Measurements from ENCODE around the gene WWP2. TPM values are rescaled to one million over a fixed set of nuclear protein-coding genes. Genes with fewer than 3 reads are reported as not detected.
A peak's percentile ranks its signal among the peaks of the same experiment; 100 is the strongest.

WWP2 gene
- total RNA-seq, 1 donor from 2014 or later: 25.7 TPM

DNA sequence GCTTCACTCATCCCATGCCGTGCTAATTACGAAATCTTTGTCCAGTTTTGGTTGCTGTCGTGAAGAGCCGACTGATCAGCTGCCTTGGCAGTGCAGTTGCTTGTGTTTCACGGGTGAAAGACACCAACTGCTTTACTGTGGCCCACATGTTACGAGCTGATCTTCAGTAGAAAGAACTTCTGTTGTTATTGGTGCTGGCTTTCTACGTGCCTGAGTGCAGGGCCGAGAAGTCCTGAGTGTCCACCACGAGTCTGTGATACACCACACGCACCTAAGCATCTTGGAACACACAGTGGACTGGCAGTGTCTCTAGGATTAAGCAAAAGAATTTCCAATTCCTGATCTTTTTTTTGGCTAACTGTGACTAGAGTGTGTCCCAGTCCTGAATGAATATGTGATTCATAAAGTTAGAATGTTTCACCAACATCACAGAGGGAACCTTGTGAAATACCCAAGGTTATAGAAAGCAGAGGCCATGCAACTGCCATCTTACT lies 118.6 kb downstream of the WWP2 start:
- DNase-seq (ENCODE audit: low spot score in 2 of 2) (peak in 1 of 2 donors; percentile 19), FAIRE-seq (no peak)

DNA sequence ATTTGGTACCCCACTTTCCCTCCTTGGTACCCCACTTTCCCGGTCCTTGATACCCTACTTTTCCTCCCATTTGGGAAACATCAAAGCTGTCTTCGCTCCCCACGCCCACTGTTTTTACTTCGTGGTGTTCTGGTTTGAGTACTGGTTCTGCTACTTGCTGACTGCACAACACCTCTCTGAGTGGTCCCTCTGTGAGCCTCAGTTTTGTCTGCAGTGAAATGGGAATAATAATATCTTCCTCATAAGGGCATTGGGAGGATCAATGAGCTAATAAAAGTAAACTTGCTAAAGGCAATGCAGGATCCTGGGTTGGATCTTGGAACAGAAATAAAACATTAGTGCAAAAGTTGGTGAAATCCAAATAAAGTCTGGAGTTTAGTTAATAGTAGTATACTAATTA lies 119.0 kb downstream of the WWP2 start:
- DNase-seq (ENCODE audit: low spot score in 2 of 2) (no peak), FAIRE-seq (no peak)

DNA sequence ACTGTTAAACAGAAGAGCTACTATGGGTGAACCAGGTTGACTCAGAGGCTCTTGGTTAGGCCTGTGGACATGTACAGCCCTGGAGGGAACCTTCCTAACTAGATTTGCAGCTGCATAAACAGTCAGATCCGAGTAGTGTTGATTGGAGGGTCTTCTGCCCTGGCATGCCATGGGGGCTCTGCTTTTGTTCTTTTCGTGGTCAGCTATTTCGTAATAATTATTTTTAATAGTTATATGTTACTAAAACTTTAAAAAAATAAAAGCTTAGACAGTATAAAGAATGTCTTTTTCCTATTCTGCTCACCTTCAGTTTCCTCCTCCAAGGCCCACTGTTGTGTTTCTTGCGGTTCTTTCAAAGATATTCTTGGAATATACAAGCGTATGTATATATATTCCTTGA lies 121.6 kb downstream of the WWP2 start:
- no peak for FAIRE-seq
- no peak for DNase-seq (ENCODE audit: low spot score in 2 of 2)

DNA sequence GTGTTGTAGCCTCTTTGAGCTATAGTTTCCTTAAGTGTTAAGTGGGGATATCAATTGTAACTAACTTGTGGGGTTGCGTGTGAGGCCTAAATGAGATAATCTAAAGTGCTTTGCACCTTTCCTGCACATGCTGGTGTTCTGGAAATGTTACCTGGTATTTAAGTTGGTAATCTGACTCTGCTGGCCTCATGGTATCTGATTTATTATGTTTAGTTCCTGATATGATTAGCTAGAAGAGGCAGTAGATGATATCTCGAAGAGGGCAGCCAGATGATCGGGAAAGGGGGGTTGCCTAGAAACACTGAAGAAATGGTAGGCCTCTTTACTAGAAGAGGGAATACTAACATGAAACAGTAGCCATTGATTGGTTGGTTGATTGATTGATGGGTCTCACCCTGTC lies 123.6 kb downstream of the WWP2 start:
- no peak for FAIRE-seq
- no peak for DNase-seq (ENCODE audit: low spot score in 2 of 2)

DNA sequence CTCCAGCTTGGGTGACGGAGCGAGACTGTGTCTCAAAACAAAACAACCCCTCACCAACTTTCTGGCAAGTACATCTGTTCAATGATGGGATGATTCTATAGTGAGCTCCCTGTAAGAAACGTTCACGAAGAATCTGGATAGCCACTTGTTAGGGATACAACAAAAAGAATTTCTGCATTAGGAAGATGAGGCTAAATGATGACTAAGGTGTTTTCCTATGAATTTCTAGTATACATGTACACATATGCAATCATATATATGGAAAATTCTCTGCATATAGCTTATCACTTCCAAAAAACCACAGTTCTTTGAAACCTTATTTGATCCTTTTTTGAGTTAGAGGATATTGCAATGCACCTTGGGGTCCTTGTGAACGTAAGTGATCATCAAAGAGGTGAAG lies 124.6 kb downstream of the WWP2 start:
- FAIRE-seq: no peak
- no peak for DNase-seq (ENCODE audit: low spot score in 2 of 2)

DNA sequence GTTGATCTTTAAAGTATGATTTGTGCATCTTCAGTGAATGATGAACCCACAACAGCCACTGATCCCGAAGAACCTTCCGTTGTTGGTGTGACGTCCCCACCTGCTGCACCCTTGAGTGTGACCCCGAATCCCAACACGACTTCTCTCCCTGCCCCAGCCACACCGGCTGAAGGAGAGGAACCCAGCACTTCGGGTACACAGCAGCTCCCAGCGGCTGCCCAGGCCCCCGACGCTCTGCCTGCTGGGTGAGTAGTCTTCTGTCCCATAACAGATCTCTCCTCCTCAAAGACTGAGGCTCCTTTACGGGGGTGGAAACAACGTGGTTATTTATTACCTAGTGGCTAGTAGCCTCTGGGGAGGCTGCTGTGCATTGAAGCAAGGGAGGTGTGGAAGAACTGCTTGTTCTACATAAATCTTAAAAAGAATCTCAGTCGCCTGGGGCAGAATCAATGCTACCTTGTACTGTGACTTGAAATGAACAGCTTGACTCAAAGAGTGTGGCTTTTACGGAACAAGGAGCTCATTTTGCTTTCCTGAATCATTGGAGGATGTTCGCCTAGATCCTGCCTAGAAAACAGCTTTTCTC lies 126.0 kb downstream of the WWP2 start:
- no peak for DNase-seq (ENCODE audit: low spot score in 2 of 2)

DNA sequence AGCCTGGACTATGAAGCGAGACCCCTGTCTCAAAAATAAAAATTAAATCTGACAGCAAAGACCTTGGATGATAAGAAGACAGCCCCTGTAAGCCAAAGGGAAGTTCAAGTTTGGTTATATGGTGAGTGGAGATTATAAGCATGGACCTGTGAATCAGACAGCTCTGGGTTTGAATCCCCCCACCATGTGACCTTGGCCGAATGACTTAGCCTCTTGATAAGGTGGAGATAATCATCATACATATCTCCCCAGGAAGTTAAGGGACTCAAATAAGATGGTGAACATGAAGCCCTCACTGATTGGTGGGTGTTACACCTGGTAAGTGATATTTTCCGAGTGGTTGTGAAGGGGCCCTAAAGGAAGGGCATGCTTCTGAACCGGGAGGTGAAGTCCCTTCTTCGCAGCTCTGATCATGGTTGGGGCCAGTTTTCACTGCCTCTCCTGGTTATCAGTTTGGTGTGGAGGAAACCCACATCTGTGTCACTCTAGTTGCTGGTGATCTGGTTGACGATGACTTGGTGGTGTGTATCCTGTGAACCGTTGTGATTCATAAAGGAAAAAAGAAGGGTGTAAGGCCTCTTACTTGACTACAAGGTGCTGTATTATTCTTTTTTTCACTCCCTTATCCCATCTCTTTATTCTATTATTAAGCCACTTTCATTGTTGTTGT lies 127.3 kb downstream of the WWP2 start:
- FAIRE-seq: no peak
- DNase-seq (ENCODE audit: low spot score in 2 of 2): no peak

More for the DNA sequence above, 126.0 kb downstream of the WWP2 start:
- FAIRE-seq: no peak

DNA sequence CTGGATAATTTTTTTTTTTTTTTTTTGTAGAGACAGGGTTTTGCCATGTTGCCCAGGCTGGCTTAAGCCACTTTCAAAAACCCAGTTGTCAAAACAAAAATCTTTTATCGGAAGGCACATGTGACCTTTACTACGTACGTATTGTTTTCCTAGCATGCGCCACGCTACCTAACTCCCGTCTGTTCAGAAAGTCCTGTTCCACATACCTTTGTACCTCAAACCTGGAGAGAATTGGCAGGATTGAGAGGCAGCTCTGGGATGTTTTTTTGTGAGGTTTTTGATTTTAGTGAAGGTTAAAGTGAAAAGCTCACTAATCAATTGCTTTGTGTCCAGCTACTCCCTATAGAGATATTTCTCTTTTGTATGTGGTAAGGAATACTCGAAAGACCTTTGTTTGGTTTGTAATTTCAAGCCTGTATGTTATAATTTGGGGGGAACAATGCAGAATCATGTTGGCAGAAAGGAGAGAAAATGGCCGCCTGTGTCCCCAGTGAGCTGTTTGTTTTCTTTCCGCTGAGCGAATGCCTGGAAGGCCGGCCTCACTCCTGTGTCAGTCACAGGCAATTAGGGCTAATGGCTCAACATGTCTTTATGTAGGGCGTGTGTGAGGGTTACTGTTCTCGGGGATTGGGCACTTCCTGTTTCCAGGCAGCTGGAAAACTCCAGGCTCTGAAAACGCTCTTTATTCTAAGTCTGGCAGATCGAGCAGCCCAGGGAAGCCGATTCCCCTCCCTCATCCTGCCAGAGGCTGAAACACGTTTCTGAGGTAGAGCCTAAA lies 128.2 kb downstream of the WWP2 start:
- DNase-seq (ENCODE audit: low spot score in 2 of 2) (peak; percentile 51 to 59), FAIRE-seq (peak; percentile 24)

DNA sequence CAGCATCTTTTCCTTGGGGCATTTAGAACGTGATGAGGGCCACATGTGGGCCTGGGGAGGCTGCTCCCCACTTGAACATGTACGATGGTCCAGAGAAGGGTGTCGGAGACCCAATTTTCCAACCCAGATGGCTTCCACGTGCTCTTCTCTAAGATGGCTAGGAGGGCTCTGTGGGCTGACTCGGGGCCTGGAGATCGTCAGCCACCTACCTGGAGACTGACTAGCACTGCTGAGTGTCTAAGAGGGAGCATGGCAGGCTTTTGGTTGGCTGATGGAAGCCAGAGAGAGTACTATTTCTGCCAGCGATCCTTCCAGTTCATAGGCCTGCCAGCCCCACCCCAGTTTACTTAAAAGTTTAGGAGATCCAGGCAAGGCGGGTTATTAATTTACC lies 128.8 kb downstream of the WWP2 start:
- no peak for FAIRE-seq
- no peak for DNase-seq (ENCODE audit: low spot score in 2 of 2)

DNA sequence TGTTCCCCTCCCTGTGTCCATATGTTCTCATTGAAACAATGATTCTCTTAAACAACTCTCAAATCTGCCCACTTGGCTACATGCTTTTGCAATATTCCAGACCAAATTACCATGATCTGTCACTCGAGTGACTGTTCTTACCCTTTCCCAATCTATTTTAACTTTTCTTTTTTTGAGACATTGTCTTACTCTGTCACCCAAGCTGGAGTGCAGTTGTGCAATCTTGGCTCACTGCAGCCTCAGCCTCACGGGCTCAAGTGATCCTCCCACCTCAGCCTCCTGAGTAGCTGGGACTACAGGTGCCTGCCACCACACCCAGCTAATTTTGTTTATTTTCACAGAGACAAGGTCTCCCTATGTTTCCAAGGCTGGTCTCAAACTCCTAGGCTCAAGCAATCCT lies 130.2 kb downstream of the WWP2 start:
- DNase-seq (ENCODE audit: low spot score in 2 of 2) (no peak), FAIRE-seq (no peak)

DNA sequence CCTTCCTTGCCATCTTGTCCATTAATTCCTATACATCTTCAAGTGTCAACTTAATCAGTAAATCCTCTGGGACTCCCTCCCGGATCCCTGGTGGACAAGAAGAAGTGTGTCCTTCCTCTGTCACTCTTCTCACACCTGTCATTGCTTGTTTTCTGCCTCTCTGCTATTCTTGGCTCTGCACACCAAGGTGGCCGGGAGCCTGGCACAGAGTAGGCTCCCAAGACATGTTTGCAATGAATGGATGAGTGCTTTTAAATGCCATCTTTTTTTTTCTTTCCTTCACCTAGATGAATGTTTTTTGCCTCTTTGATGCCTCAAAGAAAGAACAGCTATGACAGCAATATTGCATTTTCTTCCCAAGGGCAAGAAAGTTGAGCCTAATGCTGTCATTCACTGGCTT lies 131.0 kb downstream of the WWP2 start:
- DNase-seq (ENCODE audit: low spot score in 2 of 2) (no peak), FAIRE-seq (no peak)

DNA sequence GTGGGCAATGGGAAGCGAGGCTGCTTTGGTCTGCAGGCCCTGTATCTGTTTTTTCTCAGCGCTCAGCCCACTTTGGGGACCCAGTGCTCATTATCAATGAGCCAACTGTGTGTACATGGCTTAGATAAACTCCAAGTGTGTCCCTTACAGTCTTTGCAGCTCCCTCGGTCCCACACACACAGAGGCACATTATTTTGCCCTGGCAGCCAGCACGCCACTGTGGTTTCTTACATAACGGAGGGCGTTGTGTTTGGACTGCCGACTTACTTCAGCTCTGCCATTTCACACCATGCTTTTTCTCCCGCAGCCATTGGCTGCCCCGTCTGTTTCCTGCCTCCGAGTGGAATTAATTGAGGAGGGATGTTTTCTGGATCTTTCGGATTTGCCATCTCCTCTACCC lies 132.5 kb downstream of the WWP2 start:
- no peak for FAIRE-seq
- peak in 1 of 2 donors; percentile 29 for DNase-seq (ENCODE audit: low spot score in 2 of 2)

DNA sequence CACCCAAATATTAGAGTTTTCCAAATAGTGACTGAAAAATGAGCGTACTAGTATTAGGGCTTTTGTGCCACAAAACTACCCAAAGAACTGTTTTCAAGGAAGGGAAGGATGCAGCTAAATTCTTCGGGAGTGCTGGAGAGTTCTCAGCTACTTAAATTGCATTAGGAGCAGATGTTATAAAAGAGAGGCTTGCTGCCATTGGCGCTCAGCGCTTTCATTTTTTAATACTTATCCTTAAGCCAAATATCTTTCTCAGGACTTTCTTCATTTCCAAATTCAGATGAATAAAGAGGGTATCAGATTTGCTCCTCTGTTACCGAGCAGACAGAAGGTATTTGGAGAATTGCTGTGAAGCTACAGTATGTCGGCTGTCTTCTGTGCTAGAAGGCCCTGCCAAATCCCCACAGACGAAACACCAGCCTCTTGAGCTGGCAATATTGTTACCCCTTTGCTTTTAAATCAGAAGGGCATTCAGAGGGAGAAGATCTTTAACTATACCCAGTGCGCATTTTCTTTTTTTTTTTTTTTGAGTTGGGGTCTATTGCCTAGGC lies 141.8 kb downstream of the WWP2 start:
- DNase-seq (ENCODE audit: low spot score in 2 of 2) (no peak), FAIRE-seq (no peak)

DNA sequence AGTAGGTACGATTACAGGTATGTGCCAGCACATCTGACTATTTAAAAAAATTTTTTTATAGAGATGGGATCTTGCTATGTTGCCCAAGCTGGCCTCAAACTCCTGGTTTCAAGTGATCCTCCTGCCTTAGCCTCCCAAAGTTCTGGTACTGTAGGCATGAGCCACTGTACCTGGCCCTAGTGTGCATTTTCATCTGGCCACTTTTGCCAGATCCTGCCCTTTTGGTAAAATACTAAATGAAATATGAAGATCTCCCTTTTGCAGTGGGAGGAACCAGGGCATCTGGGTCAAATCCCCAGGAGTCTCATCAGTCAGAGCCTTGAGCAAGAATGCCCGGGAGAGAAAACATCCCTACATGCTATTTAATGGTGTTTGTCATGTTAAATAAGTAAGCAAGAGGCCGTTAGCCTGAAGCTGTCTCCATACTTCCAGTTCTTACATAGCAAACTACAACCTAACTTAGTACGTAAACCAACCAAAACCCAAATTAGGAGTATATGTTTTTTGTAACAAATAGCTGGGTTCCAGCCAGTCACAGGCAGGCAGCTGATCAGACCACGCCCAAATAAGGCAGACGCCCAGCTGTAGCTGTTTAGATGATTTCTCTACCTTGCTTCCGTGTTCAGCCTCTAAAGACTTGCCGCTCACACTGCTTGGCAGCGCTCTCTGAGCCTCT lies 142.5 kb downstream of the WWP2 start:
- DNase-seq (ENCODE audit: low spot score in 2 of 2) (no peak), FAIRE-seq (no peak)

DNA sequence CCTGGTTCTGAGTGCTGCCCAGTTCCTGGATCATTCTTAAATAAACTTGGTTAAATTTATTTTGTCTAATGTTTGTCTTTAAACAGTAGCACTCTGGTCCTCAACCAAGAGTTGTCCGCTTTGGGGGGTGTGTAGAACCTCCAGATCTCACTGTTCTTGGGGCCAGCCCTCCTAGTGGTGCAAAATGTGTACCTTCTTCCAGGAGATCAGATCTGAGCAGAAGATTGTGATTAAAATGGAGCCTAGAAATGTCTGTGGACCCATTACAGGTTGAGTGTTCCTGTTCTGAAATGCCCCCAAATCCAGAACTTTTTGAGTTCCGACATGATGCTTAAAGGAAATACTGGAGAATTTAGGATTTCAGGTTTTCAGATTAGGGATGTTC lies 143.0 kb downstream of the WWP2 start:
- DNase-seq (ENCODE audit: low spot score in 2 of 2) (no peak), FAIRE-seq (no peak)

DNA sequence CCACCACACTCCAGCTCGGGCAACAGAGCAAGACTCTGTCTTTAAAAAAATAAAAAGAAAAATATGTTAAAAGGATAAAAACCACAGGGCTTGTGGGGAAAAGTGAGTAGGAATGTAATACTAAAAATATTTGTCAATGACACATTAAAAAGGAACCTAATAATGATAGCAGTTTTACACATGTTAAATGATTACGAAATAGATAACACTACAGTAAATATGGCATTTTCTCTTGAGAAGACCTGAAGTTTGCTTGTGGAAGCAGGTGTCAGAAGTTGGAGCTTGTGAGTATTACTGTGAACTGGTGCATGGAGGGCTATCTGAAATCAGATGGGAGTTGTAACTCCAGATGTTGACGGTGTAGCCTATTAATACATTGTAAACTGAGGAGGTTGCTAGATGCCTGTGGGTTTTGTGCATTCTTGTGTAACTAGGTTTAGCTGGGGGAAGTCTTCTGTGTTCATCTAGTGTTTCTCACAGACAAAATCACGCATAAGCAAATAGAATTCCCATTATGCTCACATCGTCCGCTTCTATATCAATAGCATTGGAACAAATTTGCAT lies 144.8 kb downstream of the WWP2 start:
- DNase-seq (ENCODE audit: low spot score in 2 of 2) (no peak), FAIRE-seq (no peak)

DNA sequence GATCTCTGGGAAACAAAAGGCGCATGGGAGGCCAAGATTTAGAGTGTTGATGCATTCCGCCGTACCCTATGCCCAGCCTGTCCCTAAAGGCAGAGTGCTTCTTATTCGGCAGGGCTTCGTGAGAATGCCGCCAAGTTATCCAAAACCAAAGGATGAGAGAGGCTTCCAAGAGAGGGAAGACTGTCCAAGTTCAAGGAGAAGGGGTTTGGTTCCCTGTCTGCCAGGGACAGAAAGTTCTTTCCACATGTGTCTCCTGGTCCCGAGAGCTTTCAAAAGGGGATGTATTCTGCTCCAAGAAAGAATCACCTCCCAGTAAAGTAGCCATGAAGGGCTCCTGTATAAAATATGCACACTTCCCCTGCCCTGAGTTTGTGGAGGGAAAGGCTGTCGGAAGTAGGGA lies 146.9 kb downstream of the WWP2 start:
- no peak for FAIRE-seq
- no peak for DNase-seq (ENCODE audit: low spot score in 2 of 2)

DNA sequence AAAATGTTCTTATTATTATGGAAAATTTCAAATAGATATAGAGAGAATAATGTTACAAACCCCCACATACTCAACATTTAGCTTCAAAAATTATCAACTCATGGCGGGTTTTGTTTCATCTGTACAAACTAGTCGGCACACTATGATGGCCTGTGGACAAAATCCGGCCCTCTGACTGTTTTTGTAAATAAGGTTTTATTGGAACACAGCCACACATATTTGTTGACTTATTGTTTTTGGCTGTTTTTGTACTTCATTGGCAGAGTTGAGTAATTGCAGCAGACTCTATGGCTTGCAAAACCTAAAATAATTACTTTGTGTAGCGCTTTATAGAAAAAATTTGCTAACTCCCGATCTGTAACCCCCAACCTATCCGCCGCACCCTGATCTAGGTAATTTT lies 147.6 kb downstream of the WWP2 start:
- DNase-seq (ENCODE audit: low spot score in 2 of 2): no peak
- FAIRE-seq: no peak

DNA sequence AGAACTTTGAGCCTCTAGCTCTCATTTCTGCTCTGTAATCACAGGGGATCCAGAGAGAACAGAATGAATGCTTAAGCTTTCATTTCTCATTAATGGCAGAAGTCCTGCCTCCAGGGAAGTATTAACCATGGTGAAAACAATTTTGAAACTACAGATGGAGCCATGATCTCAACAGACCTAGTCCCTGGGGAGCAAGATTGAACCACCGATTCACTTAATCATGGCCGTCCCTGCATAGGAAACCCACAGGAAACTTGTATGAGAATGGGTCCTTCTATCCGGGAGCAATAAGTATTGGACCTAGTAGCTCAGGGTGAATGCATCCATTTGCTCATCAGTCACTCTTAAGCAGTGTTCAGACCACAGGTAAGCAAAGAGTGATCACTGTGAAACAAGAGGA lies 148.8 kb downstream of the WWP2 start:
- DNase-seq (ENCODE audit: low spot score in 2 of 2) (no peak), FAIRE-seq (no peak)

DNA sequence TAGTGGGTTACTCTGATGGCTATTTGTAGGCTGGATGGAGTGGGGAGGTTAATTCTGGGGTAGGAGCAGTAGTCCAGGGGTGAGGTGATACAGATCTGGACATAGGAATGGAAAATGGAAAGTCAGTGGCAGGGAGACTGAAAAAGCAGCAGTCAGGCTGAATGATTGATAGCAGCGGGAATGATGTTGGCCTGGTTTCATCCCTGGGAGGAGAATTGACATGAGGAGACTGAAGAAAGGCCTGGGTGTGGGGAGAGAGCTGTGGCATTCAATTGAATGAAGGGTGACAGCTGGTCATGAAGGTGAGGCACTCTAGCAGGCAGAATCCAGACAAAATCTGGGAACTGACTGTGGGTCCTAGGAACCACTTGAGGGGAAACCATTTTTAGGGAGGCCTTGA lies 154.3 kb downstream of the WWP2 start:
- FAIRE-seq (no peak), DNase-seq (ENCODE audit: low spot score in 2 of 2) (no peak)

DNA sequence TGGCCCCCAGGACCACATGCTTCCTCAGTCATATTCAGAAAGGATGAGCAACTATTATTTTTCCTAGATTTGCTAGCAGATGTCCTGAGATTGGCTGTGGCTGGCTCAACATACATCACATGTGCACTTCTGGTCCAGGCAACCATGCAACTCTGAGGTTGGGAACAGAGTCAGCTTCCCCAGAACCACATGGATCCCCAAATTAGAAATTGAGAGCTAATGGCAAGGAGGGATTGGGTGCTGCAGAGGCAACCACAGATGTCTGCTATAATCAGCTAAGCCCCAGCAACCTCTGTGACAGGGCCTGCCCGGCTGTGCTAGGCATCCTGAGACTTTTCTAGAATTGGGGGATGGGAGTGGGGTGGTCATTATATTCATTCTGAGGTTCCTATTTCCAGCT lies 155.2 kb downstream of the WWP2 start:
- DNase-seq (ENCODE audit: low spot score in 2 of 2): no peak
- no peak for FAIRE-seq
